Activated naive CD4-positive, alpha-beta T cell treated with anti-CD3 and anti-CD28 coated beads for 36 hours (primary cell): Measurements from ENCODE around the gene NUDCD3. TPM values are rescaled to one million over a fixed set of nuclear protein-coding genes. Genes with fewer than 3 reads are reported as not detected.

Experiments
- CTCF ChIA-PET: fragments of 350-600 bp; sonication (Branson Sonifier 250); formaldehyde crosslinking; loops from one replicate; lab custom pipeline; 2021; ENCODE audit warnings: antibody characterized with exemption; lab: Charles Lee
- DNase-seq: peaks from one replicate; pipeline ENCODE4 v3.0.0-alpha.2; 2020
- H3K27ac Mint-ChIP-seq: one replicate; pipeline ENCODE4 v1.8.0; 2021; ENCODE audit warnings: mild to moderate bottlenecking, mixed read lengths
- H3K27me3 Mint-ChIP-seq: one replicate; pipeline ENCODE4 v1.8.0; 2021; ENCODE audit warnings: low read depth, mixed read lengths
- H3K36me3 Mint-ChIP-seq: one replicate; pipeline ENCODE4 v1.8.0; 2021; ENCODE audit warnings: low read depth, mixed read lengths
- H3K4me1 Mint-ChIP-seq: one replicate; pipeline ENCODE4 v1.8.0; 2021; ENCODE audit warnings: low read depth, mixed read lengths
- H3K4me3 Mint-ChIP-seq: one replicate; pipeline ENCODE4 v1.8.0; 2021; ENCODE audit warnings: mild to moderate bottlenecking, moderate library complexity, mixed read lengths
- H3K9me3 Mint-ChIP-seq: one replicate; pipeline ENCODE4 v1.8.0; 2021; ENCODE audit warnings: mixed read lengths
- intact Hi-C: fragments of 100-400 bp; cut with micrococcal nuclease; formaldehyde crosslinking; loops from one replicate; pipeline ENCODE4 v1.15.1; 2023
- total RNA-seq, 2 experiments: library from RNA; stranded (reverse); gene quantifications; one replicate each; pipeline ENCODE4 v1.2.3, GENCODE V29; 2021

NUDCD3 gene
- total RNA-seq, 2 experiments from 2014 or later: 81.1 to 81.8 TPM

DNA sequence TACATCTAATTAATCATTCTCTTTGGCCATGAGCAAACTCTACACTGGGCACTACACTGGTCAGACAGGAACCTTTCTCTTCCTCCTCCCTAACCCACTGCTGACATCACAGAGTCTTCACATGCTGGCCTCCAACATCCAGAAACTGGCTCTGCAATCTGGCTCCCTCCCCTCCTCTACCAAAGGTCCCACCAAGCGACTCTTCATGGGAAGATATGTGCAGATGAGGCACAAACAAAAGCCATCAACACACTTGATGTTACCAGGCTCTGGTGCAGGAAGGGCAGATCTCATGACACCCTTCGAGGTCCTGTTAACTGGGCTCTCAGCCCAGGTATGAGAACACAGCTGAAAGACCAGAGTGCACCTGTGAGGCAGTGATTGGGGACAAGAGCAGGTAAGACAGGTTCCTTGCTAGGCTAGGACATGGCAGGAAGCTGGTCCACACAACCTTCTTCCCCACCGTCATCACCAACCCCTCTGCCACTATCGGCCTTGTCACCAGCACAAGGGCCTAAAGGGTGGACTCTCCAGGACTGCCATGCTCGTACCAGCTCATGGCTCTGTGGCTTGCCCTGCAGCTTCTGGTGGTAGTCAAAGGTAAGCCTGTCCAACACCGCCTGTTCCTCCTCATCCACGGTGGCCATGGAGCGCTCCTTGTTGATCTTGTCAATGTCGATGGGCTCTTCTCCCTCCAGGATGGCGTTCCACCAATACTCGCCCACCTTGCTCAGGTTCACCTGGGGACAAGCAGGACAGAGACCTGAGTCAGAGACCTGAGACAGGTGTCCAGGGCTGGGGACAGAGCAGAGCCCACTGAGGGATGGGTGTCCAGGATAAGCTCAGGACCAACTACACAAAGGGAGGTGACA is 98.5 kb downstream of the NUDCD3 start:
- Mint-ChIP-seq H3K9me3 (no peaks in the 10 kb centered on the region), H3K4me3 (no peak overlapping the region), H3K4me1 (no peaks in the 10 kb centered on the region), H3K27ac (no peak overlapping the region), H3K36me3 (peaks cover 5% of the 10 kb centered on the region), H3K27me3 (no peaks in the 10 kb centered on the region)
- CTCF ChIA-PET: no interaction called here
- intact Hi-C loops: loop anchor here (1.0 kb wide), 1 partner anchor 30 kb away; no protein-coding TSS in a partner anchor
- DNase-seq: no peak

DNA sequence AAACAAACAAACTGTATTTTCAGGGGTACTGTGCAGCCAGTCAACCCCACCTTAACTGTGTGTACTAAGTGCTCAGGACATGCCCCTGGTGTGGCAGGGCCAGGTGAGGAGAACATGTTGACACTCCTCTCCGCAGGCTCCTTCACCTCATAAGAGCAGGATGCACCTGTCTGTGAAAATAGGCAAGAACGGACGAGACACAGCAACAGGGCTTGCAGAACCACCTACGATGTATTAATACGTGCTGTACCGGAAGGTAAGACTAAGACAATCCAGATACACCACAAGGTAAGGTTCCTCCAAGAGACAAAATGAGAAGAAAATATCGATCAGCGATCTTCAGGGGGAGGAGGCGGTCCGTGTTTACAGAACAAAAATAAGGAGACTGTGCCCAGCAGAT is 99.3 kb downstream of the NUDCD3 start:
- intact Hi-C loops: no loop called here
- Mint-ChIP-seq H3K9me3 (no peaks in the 10 kb centered on the region), H3K4me1 (no peaks in the 10 kb centered on the region), H3K4me3 (no peak overlapping the region), H3K27me3 (no peaks in the 10 kb centered on the region), H3K27ac (no peak overlapping the region), H3K36me3 (peaks cover 5% of the 10 kb centered on the region)
- CTCF ChIA-PET: no interaction called here
- no peak for DNase-seq

DNA sequence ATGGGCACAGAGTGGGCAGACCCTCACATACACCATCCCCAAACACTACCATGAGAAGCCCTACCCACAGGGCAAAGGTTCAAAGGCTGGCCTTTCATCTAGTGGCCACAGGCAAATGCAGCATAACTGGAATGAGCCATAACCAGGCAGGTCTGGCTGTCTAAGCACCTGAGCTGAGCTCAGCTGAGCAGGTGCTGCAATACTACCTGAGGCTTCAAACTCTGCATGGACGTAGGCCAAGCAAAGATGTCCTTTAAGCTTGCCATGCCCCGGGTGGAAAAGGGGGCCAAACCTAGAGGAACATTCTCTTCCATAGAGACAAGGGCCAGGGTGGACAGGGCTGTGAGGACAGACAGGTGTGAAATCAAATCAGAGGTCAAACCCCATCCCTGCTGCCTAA is 99.8 kb downstream of the NUDCD3 start:
- CTCF ChIA-PET: no interaction called here
- no peak overlapping the region for H3K27ac Mint-ChIP-seq
- intact Hi-C loops: no loop called here
- H3K4me3 Mint-ChIP-seq: no peak overlapping the region
- no peaks in the 10 kb centered on the region for H3K4me1 Mint-ChIP-seq
- H3K27me3 Mint-ChIP-seq: no peaks in the 10 kb centered on the region
- H3K9me3 Mint-ChIP-seq: no peaks in the 10 kb centered on the region
- H3K36me3 Mint-ChIP-seq: peaks cover 5% of the 10 kb centered on the region
- DNase-seq: no peak

DNA sequence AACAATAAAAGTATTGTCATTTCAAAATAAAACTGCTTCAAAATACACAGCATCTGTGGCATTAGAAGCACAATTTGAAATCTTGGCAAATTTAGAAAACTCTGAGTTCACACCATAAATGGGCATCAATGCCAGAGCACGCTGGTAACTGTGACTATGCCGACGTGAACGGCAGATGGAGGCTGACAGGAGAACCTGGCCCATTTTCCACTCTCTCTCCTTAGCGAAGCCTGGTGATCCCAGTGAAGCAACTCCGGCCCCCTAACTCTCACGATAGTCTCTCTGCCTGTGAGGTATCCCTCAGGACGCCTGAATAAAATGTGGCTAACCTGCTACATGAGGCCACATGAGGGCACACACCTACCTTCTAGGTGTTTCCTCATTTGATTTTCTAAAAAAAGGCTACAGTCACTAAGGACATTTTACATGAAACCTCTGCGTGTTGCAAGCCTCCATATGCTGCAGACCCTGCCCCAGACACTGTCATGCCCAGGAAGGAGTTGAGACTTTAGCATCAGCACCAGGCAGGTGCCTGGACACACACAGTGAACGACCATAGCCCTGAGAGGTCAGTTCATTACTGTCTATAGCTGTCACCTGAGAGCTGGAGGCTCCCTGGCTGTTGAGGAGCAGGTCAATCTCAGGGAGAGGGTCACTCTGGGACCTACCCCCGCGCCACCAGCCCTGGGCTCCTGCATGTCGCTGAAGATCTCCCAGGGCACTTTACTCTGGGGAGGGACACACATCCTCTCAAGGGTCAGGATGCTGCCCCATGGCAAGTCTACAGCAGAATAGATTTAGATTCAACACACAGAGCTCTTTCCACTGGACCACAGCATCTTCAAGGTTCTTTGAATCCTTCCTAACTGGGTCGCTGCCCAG is 102.1 kb downstream of the NUDCD3 start:
- peaks cover 6% of the 10 kb centered on the region for H3K36me3 Mint-ChIP-seq
- intact Hi-C loops: no loop called here
- CTCF ChIA-PET: no interaction called here
- H3K4me1 Mint-ChIP-seq: no peaks in the 10 kb centered on the region
- H3K9me3 Mint-ChIP-seq: no peaks in the 10 kb centered on the region
- H3K27me3 Mint-ChIP-seq: no peaks in the 10 kb centered on the region
- no peak overlapping the region for H3K27ac Mint-ChIP-seq
- DNase-seq: no peak
- no peak overlapping the region for H3K4me3 Mint-ChIP-seq

DNA sequence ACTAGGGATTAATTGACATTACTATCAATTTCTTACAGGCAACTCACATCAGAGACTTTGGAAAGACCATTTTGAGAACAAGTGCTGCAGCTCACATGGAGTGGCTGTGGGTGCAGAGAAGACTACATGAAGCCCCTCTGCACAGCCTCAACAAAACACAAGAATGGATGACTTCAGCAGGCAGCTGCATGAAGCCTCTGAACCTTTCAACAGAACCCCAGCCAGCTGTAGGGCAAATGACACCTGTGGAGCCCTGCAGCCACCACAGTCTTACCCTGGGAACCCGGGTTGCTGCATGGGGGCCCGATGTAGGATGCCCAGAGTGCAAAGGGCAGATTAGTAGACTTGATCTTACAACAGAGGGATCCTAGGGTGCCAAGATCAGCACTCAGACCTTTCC is 103.1 kb downstream of the NUDCD3 start:
- peaks cover 6% of the 10 kb centered on the region for H3K36me3 Mint-ChIP-seq
- no peak for DNase-seq
- H3K27ac Mint-ChIP-seq: peak overlapping the region; percentile 10
- CTCF ChIA-PET: no interaction called here
- H3K9me3 Mint-ChIP-seq: no peaks in the 10 kb centered on the region
- no peaks in the 10 kb centered on the region for H3K4me1 Mint-ChIP-seq
- no peaks in the 10 kb centered on the region for H3K27me3 Mint-ChIP-seq
- intact Hi-C loops: no loop called here
- H3K4me3 Mint-ChIP-seq: no peak overlapping the region

DNA sequence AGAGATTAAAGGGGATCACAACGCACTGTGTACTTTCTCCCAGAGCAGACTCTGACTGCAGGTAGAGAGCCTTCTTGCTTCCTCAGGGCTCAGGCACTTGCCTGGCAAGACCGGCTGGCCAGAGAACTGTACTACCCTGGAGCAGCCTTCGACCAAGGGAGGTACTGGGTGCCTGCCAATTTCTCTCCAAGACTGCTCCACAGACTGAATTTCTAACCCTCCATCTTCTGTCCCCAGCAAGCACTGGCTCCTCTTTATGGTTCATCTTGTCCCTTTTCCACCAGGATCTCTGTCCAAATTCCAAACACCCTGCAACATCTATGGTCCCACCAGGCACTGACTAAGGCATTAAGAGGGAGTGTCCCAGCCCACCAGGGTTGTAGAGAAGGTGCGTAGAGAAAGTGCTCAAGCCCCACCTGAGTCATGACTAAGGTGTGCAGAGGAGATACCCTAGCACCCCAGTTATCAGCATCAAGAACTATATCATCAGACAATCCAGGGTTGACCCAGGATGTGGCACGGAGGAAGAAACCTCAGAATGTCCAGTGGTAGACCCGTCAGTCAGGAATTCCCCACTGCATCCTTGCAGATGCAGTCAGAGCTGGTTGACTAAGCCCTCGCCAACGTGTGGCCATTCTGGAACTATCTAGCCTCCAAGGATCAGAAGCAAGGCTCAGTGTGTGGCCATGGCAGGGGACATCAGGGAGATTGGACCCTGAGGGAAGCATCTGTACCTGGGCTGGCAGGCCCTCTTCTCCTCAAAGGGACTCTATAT is 104.1 kb downstream of the NUDCD3 start:
- H3K9me3 Mint-ChIP-seq: no peaks in the 10 kb centered on the region
- H3K4me3 Mint-ChIP-seq: no peak overlapping the region
- CTCF ChIA-PET: no interaction called here
- peaks cover 1% of the 10 kb centered on the region for H3K36me3 Mint-ChIP-seq
- intact Hi-C loops: no loop called here
- H3K27me3 Mint-ChIP-seq: no peaks in the 10 kb centered on the region
- no peak for DNase-seq
- H3K4me1 Mint-ChIP-seq: no peaks in the 10 kb centered on the region
- no peak overlapping the region for H3K27ac Mint-ChIP-seq

DNA sequence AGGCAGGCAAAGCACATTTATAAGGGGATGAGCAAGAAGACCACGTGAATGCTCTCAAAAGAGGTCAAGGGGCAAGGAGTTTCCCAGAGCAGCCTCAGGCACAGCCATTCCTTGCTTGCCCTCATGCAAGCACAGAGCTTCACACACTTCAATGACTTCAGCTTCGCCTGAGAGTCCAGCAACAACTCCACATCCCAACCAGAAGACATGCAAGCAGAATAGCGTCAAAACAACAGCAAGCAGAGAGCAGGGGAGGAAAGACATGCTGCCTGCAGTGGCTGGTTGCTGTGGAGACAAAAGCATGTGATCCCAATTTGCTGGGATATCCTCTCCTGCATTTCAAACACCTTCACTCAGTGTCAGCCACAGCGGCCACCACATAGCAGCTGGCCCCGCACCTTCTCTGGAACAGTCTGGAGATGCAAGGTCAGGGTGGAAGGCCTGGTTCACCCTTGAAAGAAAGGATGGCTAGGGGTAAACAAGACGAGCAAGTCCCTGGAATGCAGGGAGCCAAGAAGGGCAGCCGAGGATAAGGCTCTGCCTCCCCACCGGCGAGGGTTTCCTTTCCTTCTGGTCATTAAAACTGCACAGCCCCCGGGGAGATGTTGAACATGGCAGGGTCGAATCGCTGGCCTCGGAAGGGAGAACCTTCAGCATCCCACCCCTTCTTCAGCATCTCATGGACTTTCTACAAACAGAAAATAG is 104.9 kb downstream of the NUDCD3 start:
- H3K9me3 Mint-ChIP-seq: no peaks in the 10 kb centered on the region
- no peaks in the 10 kb centered on the region for H3K27me3 Mint-ChIP-seq
- H3K4me3 Mint-ChIP-seq: no peak overlapping the region
- peaks cover 1% of the 10 kb centered on the region for H3K36me3 Mint-ChIP-seq
- DNase-seq: no peak
- intact Hi-C loops: no loop called here
- CTCF ChIA-PET: no interaction called here
- H3K27ac Mint-ChIP-seq: no peak overlapping the region
- H3K4me1 Mint-ChIP-seq: no peaks in the 10 kb centered on the region

DNA sequence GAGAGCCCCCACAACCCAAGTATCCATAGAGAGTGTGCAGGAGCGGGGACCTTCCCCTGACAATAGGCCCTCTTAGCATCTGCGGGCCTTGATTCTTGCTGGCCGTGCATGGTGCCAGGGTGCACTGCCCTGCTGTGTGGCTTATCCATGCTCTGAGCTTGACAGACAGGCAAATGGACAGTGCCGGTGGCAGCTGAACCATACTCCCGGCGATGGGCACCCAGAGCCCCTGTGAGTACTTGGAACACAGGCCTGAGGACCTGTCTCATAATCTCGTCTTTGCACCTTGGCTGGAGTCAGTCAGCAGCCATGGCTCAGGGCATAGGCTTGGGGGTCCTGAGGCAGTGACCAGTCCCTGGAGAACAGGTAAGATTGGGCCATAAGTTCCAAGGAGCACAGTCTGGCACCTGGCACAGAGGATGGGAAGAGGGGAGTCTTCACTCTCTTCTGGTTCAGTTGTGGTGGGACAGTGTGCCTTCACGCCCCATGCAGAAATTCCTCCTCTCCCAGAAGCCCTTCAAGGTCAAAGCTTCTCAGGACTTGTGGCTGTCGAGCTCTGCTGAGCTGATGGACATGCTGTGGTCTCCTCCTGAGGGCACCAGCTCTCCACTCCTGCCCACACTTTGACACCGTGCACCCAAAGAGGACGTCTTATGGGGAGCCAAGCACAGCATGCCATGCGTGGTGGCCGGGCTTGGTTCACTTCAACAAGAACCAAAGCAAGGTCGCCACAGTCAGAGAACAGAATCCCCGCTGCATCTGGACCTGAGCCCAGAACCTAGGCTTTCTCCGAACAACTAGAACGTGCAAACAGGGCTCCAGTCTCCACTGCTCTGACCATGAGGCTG is 105.6 kb downstream of the NUDCD3 start:
- CTCF ChIA-PET: no interaction called here

DNA sequence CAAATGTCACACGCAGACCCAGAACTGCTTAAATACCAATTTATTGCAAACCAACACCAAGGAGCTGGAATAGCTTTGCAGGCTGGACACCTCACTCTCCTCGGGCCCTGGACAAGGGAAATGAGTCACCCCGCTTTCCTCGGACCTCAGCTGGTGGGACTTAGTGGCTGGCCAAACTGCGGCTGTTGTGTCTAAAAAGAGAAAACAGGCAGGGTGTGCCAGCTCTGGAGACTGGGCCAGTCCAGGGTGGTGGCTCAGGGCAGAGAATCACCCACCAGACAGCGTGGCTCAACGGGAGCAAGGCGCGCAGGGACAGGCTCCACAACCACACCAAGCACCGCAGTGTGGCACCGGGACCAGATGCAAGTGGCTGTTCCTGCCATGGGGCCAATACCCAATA is 106.9 kb downstream of the NUDCD3 start:
- no peak overlapping the region for H3K4me3 Mint-ChIP-seq
- no peaks in the 10 kb centered on the region for H3K27me3 Mint-ChIP-seq
- CTCF ChIA-PET: no interaction called here
- H3K36me3 Mint-ChIP-seq: peaks cover 1% of the 10 kb centered on the region
- no peaks in the 10 kb centered on the region for H3K4me1 Mint-ChIP-seq
- intact Hi-C loops: no loop called here
- H3K9me3 Mint-ChIP-seq: no peaks in the 10 kb centered on the region
- DNase-seq: no peak
- no peak overlapping the region for H3K27ac Mint-ChIP-seq

More for the DNA sequence above, 105.6 kb downstream of the NUDCD3 start:
- H3K4me3 Mint-ChIP-seq: no peak overlapping the region
- intact Hi-C loops: no loop called here
- H3K27ac Mint-ChIP-seq: no peak overlapping the region
- no peaks in the 10 kb centered on the region for H3K4me1 Mint-ChIP-seq
- peaks cover 1% of the 10 kb centered on the region for H3K36me3 Mint-ChIP-seq
- no peaks in the 10 kb centered on the region for H3K27me3 Mint-ChIP-seq
- no peak for DNase-seq
- no peaks in the 10 kb centered on the region for H3K9me3 Mint-ChIP-seq

DNA sequence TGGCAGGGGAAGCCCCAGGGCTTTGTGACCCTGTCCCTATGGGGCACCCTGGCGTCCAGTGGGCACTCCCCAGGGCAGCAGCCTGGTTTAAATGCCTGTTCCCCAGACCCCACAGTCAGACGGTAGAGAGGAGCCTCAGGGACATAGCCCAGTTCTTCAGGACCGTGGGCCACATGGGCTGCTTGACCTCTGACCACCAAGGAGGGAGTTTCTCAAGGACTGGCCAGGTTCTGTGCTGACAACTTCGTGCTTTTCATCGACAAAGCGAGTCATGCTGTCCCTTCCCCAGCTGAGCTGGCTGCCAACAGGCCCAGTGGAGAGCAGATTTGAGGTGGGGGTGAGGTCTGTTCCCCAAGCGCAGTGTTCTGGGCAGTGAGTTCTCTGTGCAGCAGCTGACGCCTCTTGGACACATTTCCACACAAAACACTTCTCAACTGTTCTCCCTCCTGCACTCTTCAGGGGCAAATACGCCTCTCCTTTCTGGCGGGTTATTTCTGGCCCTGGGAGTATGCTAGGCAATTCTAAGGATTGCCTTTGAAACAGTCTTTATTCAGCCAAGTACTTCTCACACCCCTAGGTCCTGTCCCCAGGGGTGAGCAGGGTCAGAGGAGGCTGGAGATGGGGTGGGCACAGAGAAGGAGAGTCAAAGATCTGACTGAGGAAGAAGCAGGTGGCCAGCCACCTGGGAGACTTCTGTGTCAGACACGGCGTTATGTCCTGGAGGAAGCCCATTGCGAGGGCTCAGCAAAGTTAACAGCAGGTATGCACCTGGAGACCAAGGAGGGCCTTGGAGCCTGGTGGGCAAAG is 107.8 kb downstream of the NUDCD3 start:
- no peaks in the 10 kb centered on the region for H3K4me1 Mint-ChIP-seq
- H3K27me3 Mint-ChIP-seq: no peaks in the 10 kb centered on the region
- CTCF ChIA-PET: no interaction called here
- intact Hi-C loops: no loop called here
- H3K36me3 Mint-ChIP-seq: peaks cover 1% of the 10 kb centered on the region
- no peak overlapping the region for H3K4me3 Mint-ChIP-seq
- no peaks in the 10 kb centered on the region for H3K9me3 Mint-ChIP-seq
- DNase-seq: no peak
- no peak overlapping the region for H3K27ac Mint-ChIP-seq
